NCI-H526 treated with DMSO at 0.1 percent for 48 hours (cell line): ENCODE data around the gene CEBPZ.
A peak's percentile ranks its signal among the peaks of the same experiment; 100 is the strongest.
"Not testable (repeated sequence)": the region's sequence is repeated elsewhere in the genome, so short reads cannot be mapped to it uniquely, and the experiment has no call there.

Experiments
- DNase-seq: peaks from one replicate; lab custom pipeline; 2025; lab: John Stamatoyannopoulos, UW

Gene CEBPZ

GRCh38 chr2:37231241-37232130, at the start of gene CEBPZ, which contains the start of gene NDUFAF7:
Gene CEBPZ (minus strand): TSS chr2:37231596. CDS start chr2:37231567, 29 bp downstream.
Gene NDUFAF7 (plus strand): TSS chr2:37231658. CDS start chr2:37231706, 48 bp downstream.
- DNase-seq = peak; percentile 84

DNA sequence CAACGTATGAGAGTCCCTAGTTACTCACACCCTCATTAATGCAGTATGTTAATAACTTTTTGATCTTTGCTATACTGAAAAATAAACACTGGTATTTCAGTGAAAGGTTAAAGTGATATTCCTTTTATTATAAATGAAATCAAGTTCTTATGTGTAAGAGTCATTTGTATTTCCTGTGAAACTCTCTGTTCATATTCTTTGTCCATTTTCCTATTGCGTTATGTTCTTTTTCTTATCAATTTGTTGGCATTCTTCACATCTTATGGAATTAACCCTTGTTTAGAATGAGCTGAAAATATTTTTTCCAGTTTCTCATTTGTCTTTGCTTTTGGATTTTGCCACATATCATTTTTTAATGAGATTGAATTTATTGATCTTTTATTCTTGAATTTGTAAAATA, 44.9 kb upstream of the CEBPZ start:
- no peak for DNase-seq

GRCh38 chr2:37274359-37274965, 43.1 kb upstream of the CEBPZ start:
- DNase-seq = no peak

DNA sequence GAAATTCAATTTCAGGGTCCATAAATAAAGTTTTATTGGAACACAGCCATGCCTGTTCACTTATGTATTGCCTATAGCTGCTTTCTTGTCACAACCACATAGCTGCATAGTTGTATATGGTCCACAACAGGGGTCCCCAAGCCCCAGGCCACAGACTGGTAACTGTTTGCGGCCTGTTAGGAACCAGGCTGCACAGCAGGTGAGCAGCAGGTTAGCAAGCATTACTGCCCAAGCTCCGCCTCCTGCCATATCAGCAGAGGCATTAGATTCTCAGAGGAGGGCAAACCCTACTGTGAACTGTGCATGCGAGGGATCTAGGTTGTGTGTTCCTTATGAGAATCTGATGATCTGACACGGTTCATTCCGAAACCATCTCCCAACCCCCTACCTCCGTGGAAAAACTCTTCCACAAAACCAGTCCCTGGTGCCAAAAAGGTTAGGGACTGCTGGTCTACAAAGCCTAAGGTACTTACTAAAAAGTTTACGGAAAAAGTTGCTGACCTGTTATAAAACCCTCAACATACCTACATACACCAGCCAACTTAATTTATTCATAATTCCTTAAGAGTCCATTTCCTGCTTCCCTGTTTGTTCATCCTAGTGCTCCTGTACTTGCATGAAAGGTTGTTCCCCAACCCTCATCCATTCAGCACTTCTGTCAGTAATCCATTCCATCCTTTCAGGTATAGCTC, 40.1 kb upstream of the CEBPZ start:
- DNase-seq = no peak

DNA sequence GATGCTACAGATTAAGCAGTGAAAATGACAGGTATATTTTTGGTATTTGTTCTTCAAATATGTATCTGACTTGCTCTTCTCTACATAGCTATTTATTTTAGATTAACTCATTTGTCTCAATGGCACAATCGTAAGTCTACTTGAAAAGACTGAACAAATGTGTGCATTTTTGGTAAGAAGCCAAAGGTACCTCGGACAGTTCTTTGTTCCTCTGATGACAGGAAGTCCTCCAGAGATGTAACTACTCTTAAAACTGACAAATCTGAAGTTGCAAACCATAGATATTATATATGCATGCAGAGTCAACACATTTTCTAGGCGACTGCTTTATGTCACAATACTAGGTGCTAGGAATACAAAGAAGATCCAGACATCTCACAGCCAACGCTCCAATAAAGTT, 36.7 kb upstream of the CEBPZ start:
- no peak for DNase-seq

DNA sequence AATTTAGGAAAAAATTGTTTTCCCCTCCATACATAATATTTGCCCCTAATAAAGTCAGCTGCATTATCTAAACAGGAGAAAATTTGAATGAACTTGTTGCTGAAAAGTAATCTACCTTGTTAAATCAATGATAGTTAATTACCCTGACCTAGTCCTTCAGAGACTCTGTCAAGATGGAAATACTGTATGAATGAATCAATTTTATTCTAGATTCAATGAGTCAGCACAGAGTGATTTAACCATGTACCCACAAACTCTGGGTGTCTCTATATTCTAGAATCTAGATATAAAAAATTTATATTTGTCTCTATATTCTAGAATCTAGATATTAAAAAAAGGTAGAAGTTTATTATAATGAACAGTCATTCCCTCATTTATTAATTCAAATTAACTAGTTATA, 36.3 kb upstream of the CEBPZ start:
- no peak for DNase-seq

- DNase-seq = no peak
Observed at GRCh38 chr2:37263839-37264238, 32.4 kb upstream of the CEBPZ start.

- no peak for DNase-seq
Observed at GRCh38 chr2:37262522-37262921, 31.1 kb upstream of the CEBPZ start.

DNA sequence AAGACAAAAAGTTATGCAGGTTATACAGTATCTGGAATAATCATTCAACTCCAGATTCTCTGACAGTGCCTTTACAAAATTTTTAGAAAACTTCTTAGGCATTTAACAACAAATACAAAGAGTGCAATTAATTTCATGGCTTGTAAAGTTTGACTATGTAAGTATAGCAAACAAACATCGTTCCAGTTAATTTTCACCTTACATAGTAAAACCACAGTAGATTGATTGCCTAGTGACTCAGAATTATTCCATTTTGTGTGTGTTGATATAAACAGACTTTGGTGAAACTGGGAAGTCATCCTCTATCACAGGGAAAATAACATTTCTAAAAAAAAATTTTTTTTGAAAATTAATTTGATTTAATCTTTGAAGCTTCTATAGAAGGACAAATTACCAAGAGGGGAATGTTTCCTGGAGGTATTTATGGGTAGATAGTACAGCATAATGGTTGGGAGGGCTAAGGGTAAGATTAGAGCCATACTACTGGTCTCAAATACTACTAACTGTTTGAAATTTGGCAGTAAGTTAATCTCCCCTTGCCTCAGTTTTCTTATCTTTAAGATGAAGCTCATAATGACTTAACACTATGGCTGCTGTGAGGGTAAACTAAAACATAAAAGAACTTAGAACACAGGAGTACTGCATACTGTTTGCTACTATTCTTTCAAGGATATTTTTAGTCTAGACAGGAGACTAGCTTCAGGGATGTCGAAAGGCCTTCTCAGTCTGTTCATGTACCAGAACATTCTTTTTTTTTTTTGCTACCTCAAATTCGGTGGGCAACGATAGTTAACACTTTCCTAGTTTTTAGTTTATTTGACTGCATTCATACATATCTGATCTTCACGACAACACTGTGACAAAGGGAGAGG, 19.7 kb upstream of the CEBPZ start:
- DNase-seq = no peak

DNA sequence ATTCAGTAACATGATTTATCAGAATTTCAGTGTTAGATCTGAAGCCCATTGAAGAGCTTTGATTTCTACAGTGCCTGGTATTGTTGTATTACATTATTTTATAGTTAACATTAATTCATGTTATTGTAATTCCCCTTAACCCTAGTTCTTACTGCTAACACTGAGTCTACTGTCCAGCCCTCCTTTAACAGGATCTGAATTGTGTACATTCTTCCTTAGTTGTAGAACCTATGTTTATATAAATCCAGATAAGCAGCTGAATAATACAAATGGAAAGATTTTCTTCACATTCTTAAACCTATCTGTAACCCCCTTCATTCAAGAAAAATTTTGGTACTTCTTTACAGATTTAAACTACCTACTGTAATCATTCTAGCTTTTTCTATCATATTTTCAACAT, 14.8 kb upstream of the CEBPZ start:
- DNase-seq = no peak

DNA sequence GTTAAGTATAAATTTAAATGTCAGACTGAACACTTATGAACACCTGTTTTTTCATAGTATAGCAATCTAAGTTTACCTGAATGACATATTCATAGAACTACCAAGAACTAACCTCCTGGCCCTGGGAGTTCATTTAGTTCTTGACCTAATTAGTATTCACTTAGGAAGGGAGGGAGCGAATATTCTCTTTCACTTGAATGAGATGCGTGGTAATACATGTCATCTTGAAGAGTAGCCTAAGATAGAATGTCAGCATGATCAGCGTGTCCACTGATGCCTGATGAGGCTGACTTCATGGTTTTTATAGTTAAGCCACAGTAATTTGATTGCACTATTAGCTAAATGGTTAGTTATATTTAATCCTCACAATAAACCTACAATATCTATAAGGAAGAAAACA, 13.4 kb upstream of the CEBPZ start:
- DNase-seq = no peak

DNA sequence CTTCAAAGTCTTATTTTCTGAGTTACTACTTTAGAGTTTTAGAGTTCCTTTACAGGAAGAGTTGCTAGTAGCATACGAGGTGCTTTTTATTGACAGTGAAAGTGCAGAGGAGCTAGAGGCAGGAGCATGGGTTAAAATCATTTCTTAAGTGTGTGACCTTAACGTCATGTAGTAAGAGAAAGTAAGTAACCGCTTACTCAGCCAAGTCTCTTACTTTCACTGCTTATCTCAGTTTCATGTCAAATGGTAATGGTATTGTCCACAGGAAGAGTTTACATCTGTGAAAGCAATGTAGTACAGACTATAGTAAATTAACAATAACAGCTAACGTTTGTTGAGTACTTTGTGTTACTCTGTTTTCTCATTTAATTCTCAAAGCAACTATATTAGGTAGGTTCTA, 12.6 kb upstream of the CEBPZ start:
- DNase-seq = no peak

- no peak for DNase-seq
Observed at GRCh38 chr2:37243435-37243834, 12.0 kb upstream of the CEBPZ start.

DNA sequence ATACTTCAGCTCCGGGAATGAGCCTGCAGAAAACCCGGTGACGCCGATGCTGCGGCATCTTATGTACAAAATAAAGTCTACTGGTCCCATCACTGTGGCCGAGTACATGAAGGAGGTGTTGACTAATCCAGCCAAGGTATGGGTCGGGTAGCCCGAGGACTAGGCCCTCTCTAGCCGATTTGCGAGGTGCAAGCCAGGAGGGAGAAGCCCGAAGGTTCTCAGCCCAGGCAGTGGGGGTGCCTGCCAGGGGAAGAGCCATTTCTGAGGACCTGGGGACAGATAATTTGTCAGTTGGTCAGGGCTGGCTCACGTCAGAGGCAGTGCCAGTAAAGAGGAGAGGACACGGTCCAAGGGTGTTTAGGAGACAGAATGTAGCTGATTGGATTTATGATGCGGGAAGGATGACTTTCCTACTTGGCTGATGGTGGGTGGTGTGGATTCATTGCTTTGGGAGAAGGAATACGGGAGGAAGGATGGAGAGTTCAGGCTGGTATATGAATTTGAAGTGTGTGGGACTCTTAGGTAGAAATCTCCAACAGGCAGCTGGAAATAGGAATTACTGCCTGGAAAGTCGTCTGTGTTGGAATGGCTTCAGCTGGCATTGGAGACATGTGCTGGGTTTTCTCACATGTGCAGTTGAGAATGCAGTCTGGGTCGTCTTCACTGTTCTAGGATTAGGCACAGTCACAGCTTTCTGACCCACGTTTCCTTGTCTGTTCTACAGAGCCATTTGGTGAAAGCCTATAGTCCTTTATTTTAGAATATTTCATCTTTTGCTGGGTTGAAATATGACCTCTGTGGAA, 936 bp upstream of the CEBPZ start:
- DNase-seq = no peak

- no peak for DNase-seq
Observed at GRCh38 chr2:37230581-37230980, 815 bp downstream of the CEBPZ start.

DNA sequence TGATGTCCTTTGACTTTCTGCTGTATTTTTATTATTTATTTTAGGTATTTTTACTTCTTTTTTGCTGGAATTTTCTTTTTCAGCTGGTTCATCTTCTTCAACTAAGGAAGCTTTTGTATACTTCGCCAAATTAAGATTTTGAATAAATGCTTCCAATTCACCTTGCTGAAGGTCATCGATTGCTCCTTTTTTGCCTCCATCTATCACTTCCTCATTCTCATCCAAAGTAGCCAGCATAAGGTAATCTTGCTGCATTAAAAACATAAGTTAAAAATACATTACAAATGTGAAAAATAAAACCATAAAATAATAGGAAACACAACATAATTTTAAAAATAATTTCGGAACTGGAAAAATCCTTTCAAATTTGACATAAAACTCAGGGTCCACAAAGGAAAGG, 2.6 kb downstream of the CEBPZ start:
- no peak for DNase-seq

GRCh38 chr2:37226863-37227262, 4.5 kb downstream of the CEBPZ start:
- no peak for DNase-seq

GRCh38 chr2:37225129-37225528, 6.3 kb downstream of the CEBPZ start:
- DNase-seq = not testable (repeated sequence)

GRCh38 chr2:37224063-37224462, 7.3 kb downstream of the CEBPZ start:
- no peak for DNase-seq

GRCh38 chr2:37223131-37223530, 8.3 kb downstream of the CEBPZ start:
- DNase-seq = no peak

GRCh38 chr2:37219046-37219445, 12.3 kb downstream of the CEBPZ start:
- DNase-seq = no peak
